ENCODE data around the gene PLPP3. TPM values are rescaled to one million over a fixed set of nuclear protein-coding genes. Genes with fewer than 3 reads are reported as not detected.

Gene PLPP3
- total RNA-seq, 2 experiments from 2014 or later: not detected

GRCh38 chr1:56505792-56506743 is 73.3 kb downstream of the PLPP3 start:
- CTCF ChIA-PET: no interaction called here
- POLR2A ChIA-PET: no interaction called here

GRCh38 chr1:56502700-56503245 is 76.6 kb downstream of the PLPP3 start:
- POLR2A ChIA-PET: no interaction called here
- CTCF ChIA-PET: interaction anchor here (1.6 kb wide), 1 partner anchor 15 kb away, joined by 3 read pairs; no protein-coding TSS in a partner anchor

- POLR2A ChIA-PET: no interaction called here
- CTCF ChIA-PET: no interaction called here
These were observed 77.5 kb downstream of the PLPP3 start for GRCh38 chr1:56501888-56502287.

GRCh38 chr1:56501426-56501825 is 77.9 kb downstream of the PLPP3 start:
- CTCF ChIA-PET: no interaction called here
- POLR2A ChIA-PET: no interaction called here

- CTCF ChIA-PET: no interaction called here
- POLR2A ChIA-PET: no interaction called here
These were observed 82.3 kb downstream of the PLPP3 start for GRCh38 chr1:56496821-56497772.

GRCh38 chr1:56496158-56496557 is 83.2 kb downstream of the PLPP3 start:
- ChIA-PET CTCF (no interaction called here), POLR2A (no interaction called here)

- CTCF ChIA-PET: no interaction called here
- POLR2A ChIA-PET: no interaction called here
These were observed 83.8 kb downstream of the PLPP3 start for GRCh38 chr1:56495538-56495937.

GRCh38 chr1:56494306-56494705 is 85.1 kb downstream of the PLPP3 start:
- CTCF ChIA-PET: no interaction called here

GRCh38 chr1:56493826-56494225 is 85.5 kb downstream of the PLPP3 start:
- ChIA-PET CTCF (no interaction called here), POLR2A (no interaction called here)

More at GRCh38 chr1:56494306-56494705, 85.1 kb downstream of the PLPP3 start:
- POLR2A ChIA-PET: no interaction called here

GRCh38 chr1:56491441-56491840 is 87.9 kb downstream of the PLPP3 start:
- ChIA-PET POLR2A (no interaction called here), CTCF (no interaction called here)

- ChIA-PET POLR2A (no interaction called here), CTCF (no interaction called here)
These were observed 88.7 kb downstream of the PLPP3 start for GRCh38 chr1:56490619-56491018.

GRCh38 chr1:56489695-56490094 is 89.7 kb downstream of the PLPP3 start:
- ChIA-PET CTCF (no interaction called here), POLR2A (no interaction called here)

GRCh38 chr1:56484695-56485094 is 94.7 kb downstream of the PLPP3 start:
- ChIA-PET CTCF (no interaction called here), POLR2A (no interaction called here)

GRCh38 chr1:56483104-56483503 is 96.3 kb downstream of the PLPP3 start:
- ChIA-PET POLR2A (no interaction called here), CTCF (no interaction called here)

GRCh38 chr1:56482486-56482885 is 96.9 kb downstream of the PLPP3 start:
- ChIA-PET POLR2A (no interaction called here), CTCF (no interaction called here)

- POLR2A ChIA-PET: no interaction called here
- CTCF ChIA-PET: interaction anchor here (1.0 kb wide), 1 partner anchor 39 kb away, joined by 3 read pairs; no protein-coding TSS in a partner anchor
These were observed 98.1 kb downstream of the PLPP3 start for GRCh38 chr1:56481140-56481694.

GRCh38 chr1:56478734-56479133 is 100.6 kb downstream of the PLPP3 start:
- POLR2A ChIA-PET: no interaction called here
- CTCF ChIA-PET: no interaction called here

- ChIA-PET POLR2A (no interaction called here), CTCF (no interaction called here)
These were observed 101.9 kb downstream of the PLPP3 start for GRCh38 chr1:56477164-56478111.

- ChIA-PET CTCF (no interaction called here), POLR2A (no interaction called here)
These were observed 105.6 kb downstream of the PLPP3 start for GRCh38 chr1:56473582-56474270.
